HG03565 (cell line): ENCODE results near the gene SEC11C.

Experiments used
- ATAC-seq: cut with Tn5 transposase; IDR thresholded peaks from one replicate; pipeline ENCODE4 v1.9.1; 2021; ENCODE audit warnings: mild to moderate bottlenecking, moderate library complexity; ENCODE audit not compliant: unreplicated experiment

The SEC11C gene

GRCh38 chr18:59207506-59207905 is 67.8 kb downstream of the SEC11C start:
- no peak for ATAC-seq
